ENCODE results near the gene OBSCN. TPM values are rescaled to one million over a fixed set of nuclear protein-coding genes. Genes with fewer than 3 reads are reported as not detected.
"Not testable (repeated sequence)": the region's sequence is repeated elsewhere in the genome, so short reads cannot be mapped to it uniquely, and the experiment has no call there.

OBSCN gene
- total and polyA plus RNA-seq, 12 donors: 176 to 639 (median 407) TPM

- H3K9me3 ChIP-seq: peaks cover 0 to 12% (median 7%) of the 10 kb centered on the region in 11 donors
- ATAC-seq (no peak), DNase-seq (no peak)
- H3K4me1 ChIP-seq: peaks cover 0 to 58% (median 19%) of the 10 kb centered on the region in 9 donors
- 86 to 88% methylated on average over 28 of the region's 28 CpGs for WGBS, 2 donors
- intact Hi-C loops (cut with DNase I): no loop called here
- TF ChIP-seq, protein P1, sequence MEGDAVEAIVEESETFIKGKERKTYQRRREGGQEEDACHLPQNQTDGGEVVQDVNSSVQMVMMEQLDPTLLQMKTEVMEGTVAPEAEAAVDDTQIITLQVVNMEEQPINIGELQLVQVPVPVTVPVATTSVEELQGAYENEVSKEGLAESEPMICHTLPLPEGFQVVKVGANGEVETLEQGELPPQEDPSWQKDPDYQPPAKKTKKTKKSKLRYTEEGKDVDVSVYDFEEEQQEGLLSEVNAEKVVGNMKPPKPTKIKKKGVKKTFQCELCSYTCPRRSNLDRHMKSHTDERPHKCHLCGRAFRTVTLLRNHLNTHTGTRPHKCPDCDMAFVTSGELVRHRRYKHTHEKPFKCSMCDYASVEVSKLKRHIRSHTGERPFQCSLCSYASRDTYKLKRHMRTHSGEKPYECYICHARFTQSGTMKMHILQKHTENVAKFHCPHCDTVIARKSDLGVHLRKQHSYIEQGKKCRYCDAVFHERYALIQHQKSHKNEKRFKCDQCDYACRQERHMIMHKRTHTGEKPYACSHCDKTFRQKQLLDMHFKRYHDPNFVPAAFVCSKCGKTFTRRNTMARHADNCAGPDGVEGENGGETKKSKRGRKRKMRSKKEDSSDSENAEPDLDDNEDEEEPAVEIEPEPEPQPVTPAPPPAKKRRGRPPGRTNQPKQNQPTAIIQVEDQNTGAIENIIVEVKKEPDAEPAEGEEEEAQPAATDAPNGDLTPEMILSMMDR (IDR thresholded peaks at IDR 0.05): no peak
- H3K27me3 ChIP-seq: no peaks in the 10 kb centered on the region
- peaks cover 0 to 90% (median 14%) of the 10 kb centered on the region in 9 donors for H3K36me3 ChIP-seq
- no peak overlapping the region for H3K27ac ChIP-seq
- H3K4me3 ChIP-seq: no peak overlapping the region
Measured at GRCh38 chr1:228219962-228220780, 12.3 kb downstream of the OBSCN start.

GRCh38 chr1:228221097-228221496 lies 13.3 kb downstream of the OBSCN start:
- Histone ChIP-seq H3K36me3 (peaks cover 0 to 93% (median 22%) of the 10 kb centered on the region in 9 donors), H3K9me3 (peaks cover 0 to 17% (median 8%) of the 10 kb centered on the region in 11 donors), H3K4me1 (peaks cover 0 to 55% (median 16%) of the 10 kb centered on the region in 9 donors)
- intact Hi-C loops (cut with DNase I); H3K27ac ChIP-seq; H3K4me3 ChIP-seq; DNase-seq; ATAC-seq; H3K27me3 ChIP-seq: not testable (repeated sequence)
- 84 to 86% methylated on average over 9 of the region's 9 CpGs for WGBS, 2 donors

DNA sequence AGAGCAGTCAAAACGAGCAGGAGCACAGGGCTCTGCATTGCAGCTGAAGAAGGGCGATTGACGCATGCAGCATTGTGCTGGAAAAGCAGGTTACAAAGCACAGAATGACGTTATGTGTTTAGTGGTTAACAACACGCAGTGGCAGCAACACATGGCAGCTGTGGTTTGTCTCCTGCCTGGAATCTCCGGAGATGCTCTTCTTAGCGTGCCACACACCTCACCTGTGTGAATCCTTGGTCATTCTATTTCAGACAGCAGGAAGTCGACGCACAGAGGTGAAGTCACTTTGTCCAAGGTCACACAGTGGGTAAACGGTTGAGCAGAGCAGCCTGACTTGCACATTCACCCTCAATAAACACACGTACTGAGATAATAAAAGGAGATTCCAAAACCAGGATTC lies 14.7 kb downstream of the OBSCN start:
- Histone ChIP-seq H3K9me3 (peaks cover 0 to 17% (median 8%) of the 10 kb centered on the region in 11 donors), H3K36me3 (peaks cover 0 to 96% (median 22%) of the 10 kb centered on the region in 9 donors), H3K27ac (peak overlapping the region in 1 of 10 donors; percentile 17), H3K4me3 (no peak overlapping the region), H3K4me1 (peaks cover 0 to 70% (median 15%) of the 10 kb centered on the region in 9 donors), H3K27me3 (no peaks in the 10 kb centered on the region)
- intact Hi-C loops (cut with DNase I): no loop called here
- TF ChIP-seq, protein P1 (IDR thresholded peaks at IDR 0.05): no peak
- DNase-seq (no peak), ATAC-seq (no peak)
- WGBS, 2 donors: 66 to 67% methylated on average over 11 of the region's 11 CpGs

DNA sequence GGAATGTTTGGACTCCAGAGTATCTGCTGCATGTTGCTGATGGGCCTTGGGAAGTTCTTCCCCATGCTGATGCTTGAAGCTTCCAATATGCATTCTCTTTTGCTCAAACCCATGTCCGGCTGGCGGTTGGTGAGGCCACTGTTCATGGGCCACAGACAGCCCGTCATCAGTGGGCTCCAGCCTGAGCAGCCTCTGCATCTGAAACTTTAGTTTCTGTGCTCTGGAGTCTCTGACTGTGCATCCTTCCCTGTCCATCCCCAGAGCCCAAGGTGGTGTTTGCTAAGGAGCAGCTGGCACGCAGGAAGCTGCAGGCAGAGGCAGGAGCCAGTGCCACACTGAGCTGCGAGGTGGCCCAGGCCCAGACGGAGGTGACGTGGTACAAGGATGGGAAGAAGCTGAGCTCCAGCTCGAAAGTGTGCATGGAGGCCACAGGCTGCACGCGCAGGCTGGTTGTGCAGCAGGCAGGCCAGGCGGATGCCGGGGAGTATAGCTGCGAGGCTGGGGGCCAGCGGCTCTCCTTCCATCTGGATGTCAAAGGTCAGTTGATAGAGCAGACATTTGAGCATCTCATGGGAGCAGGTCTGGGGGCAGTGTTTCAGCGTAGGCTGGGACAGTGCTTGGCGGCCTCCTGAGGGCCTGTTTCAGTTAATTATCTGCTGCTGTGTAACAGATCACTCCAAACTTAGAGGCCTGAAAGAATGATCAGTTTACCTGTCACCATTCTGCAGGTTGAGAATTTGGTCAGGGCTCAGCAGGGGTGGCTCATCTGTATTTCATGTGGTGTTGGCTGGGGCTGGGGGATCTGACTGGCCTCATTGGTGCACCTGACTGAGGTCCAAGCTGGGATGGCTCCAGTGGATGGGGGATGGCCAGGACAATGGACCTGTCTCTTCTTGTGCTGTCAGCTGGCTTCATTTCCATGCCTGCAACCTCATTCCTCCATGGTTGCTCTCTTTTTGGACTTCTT lies 16.6 kb downstream of the OBSCN start:
- Histone ChIP-seq H3K27ac (no peak overlapping the region), H3K9me3 (peaks cover 0 to 17% (median 8%) of the 10 kb centered on the region in 11 donors), H3K4me1 (peaks cover 0 to 63% (median 16%) of the 10 kb centered on the region in 9 donors), H3K36me3 (peaks cover 0 to 95% (median 28%) of the 10 kb centered on the region in 9 donors), H3K4me3 (no peak overlapping the region), H3K27me3 (no peaks in the 10 kb centered on the region)
- WGBS, 2 donors: 90 to 94% methylated on average over 16 of the region's 16 CpGs
- ATAC-seq (peak in 1 of 8 donors; percentile 10), DNase-seq (no peak)
- intact Hi-C loops (cut with DNase I): no loop called here
- TF ChIP-seq, protein P1 (IDR thresholded peaks at IDR 0.05): no peak
